GM12864 (cell line): ENCODE measurements around the gene NFU1.

Source experiments
- DNase-seq: peaks from one replicate; pipeline ENCODE4 v3.0.0-alpha.2; 2011; ENCODE audit warnings: low read depth
- H3K4me3 ChIP-seq: 2 replicates; pipeline ENCODE4 v1.5.1; 2011; ENCODE audit warnings: mild to moderate bottlenecking, low read depth, low read length, control low read depth
- CTCF ChIP-seq: IDR thresholded peaks from 2 replicates; pipeline ENCODE4 v1.5.1; 2011; ENCODE audit warnings: low read depth, mild to moderate bottlenecking, moderate library complexity, low read length, control low read depth, inconsistent platforms; ENCODE audit errors: missing control alignments

The NFU1 gene

GRCh38 chr2:69436938-69437750 is at the start of gene NFU1:
TSS of gene NFU1 (minus strand) at chr2:69437435. CDS start at chr2:69437422, 13 bp downstream.
- peak; percentile 64 for TF ChIP-seq CTCF
- peak within 1 kb of the TSS; percentile 72 for H3K4me3 ChIP-seq
- peak; percentile 86 for DNase-seq

GRCh38 chr2:69483696-69484095 is 46.5 kb upstream of the NFU1 start:
- H3K4me3 ChIP-seq, result no peak overlapping the region
- DNase-seq, result no peak

GRCh38 chr2:69483024-69483423 is 45.8 kb upstream of the NFU1 start:
- H3K4me3 ChIP-seq, result no peak overlapping the region
- TF ChIP-seq CTCF, result no peak
- no peak for DNase-seq

More at GRCh38 chr2:69483696-69484095, 46.5 kb upstream of the NFU1 start:
- TF ChIP-seq CTCF, result no peak

GRCh38 chr2:69482471-69482870 is 45.2 kb upstream of the NFU1 start:
- TF ChIP-seq CTCF, result no peak
- no peak for DNase-seq
- H3K4me3 ChIP-seq, result no peak overlapping the region

- DNase-seq, result no peak
- no peak overlapping the region for H3K4me3 ChIP-seq
- no peak for TF ChIP-seq CTCF
Measured at GRCh38 chr2:69481421-69481820, 44.2 kb upstream of the NFU1 start.

- DNase-seq, result no peak
- no peak overlapping the region for H3K4me3 ChIP-seq
- no peak for TF ChIP-seq CTCF
Measured at GRCh38 chr2:69477627-69478026, 40.4 kb upstream of the NFU1 start.

GRCh38 chr2:69474688-69475087 is 37.5 kb upstream of the NFU1 start:
- no peak for TF ChIP-seq CTCF
- DNase-seq, result no peak
- H3K4me3 ChIP-seq, result no peak overlapping the region
